Neural progenitor cell (in vitro differentiated cells): ENCODE measurements around the gene RBM44. TPM values are rescaled to one million over a fixed set of nuclear protein-coding genes. Genes with fewer than 3 reads are reported as not detected.

ENCODE experiments used
- DNase-seq: peaks from one replicate; pipeline ENCODE4 v3.0.0-alpha.2; 2016; ENCODE audit warnings: low spot score
- H2AFZ ChIP-seq: fragments of 200-600 bp; sonication (generic); replicated peaks from 2 replicates; pipeline ENCODE4 v1.6.1; 2016; ENCODE audit warnings: antibody characterized with exemption
- H3F3A ChIP-seq: fragments of 200-600 bp; sonication (generic); 2 replicates; pipeline ENCODE4 v1.6.1; 2016; ENCODE audit warnings: antibody characterized with exemption, low read depth
- H3K27ac ChIP-seq: fragments of 200-600 bp; sonication (generic); 2 replicates; pipeline ENCODE4 v1.5.1; 2016; ENCODE audit warnings: mild to moderate bottlenecking
- H3K27me3 ChIP-seq: fragments of 200-600 bp; sonication (generic); 2 replicates; pipeline ENCODE4 v1.6.1; 2016; ENCODE audit warnings: mild to moderate bottlenecking, moderate library complexity
- H3K36me3 ChIP-seq: fragments of 200-600 bp; sonication (generic); 2 replicates; pipeline ENCODE4 v1.5.1; 2016
- H3K4me1 ChIP-seq: fragments of 200-600 bp; sonication (generic); 2 replicates; pipeline ENCODE4 v1.6.1; 2016; ENCODE audit warnings: mixed run types
- H3K4me2 ChIP-seq: fragments of 200-600 bp; sonication (generic); 2 replicates; pipeline ENCODE4 v1.6.1; 2016
- H3K4me3 ChIP-seq: fragments of 200-600 bp; sonication (generic); 2 replicates; pipeline ENCODE4 v1.5.1; 2016
- H3K79me2 ChIP-seq: fragments of 200-600 bp; sonication (generic); 2 replicates; pipeline ENCODE4 v1.6.1; 2016; ENCODE audit warnings: low read depth
- H3K9ac ChIP-seq: fragments of 200-600 bp; sonication (generic); 2 replicates; pipeline ENCODE4 v1.6.1; 2016
- H3K9me3 ChIP-seq: fragments of 200-600 bp; sonication (generic); 2 replicates; pipeline ENCODE4 v1.5.1; 2016; ENCODE audit warnings: low read depth
- H4K20me1 ChIP-seq: fragments of 200-600 bp; sonication (generic); 2 replicates; pipeline ENCODE4 v1.6.1; 2016; ENCODE audit warnings: low read depth
- H3K27ac Mint-ChIP-seq: 3 replicates; pipeline ENCODE4 v1.8.0; 2021; ENCODE audit warnings: mixed read lengths
- H3K27me3 Mint-ChIP-seq: 2 replicates; pipeline ENCODE4 v1.8.0; 2022; ENCODE audit warnings: low read depth, mild to moderate bottlenecking, inconsistent platforms, moderate library complexity, mixed read lengths; ENCODE audit not compliant: insufficient read depth
- H3K36me3 Mint-ChIP-seq: 3 replicates; pipeline ENCODE4 v1.8.0; 2021; ENCODE audit warnings: mixed read lengths
- H3K4me1 Mint-ChIP-seq: 3 replicates; pipeline ENCODE4 v1.8.0; 2021; ENCODE audit warnings: mixed read lengths
- H3K4me3 Mint-ChIP-seq: 3 replicates; pipeline ENCODE4 v1.8.0; 2021; ENCODE audit warnings: mild to moderate bottlenecking, moderate library complexity, mixed read lengths
- H3K9me3 Mint-ChIP-seq: 3 replicates; pipeline ENCODE4 v1.8.0; 2020; ENCODE audit warnings: mixed read lengths
- EZH2 ChIP-seq: fragments of 200-600 bp; sonication (generic); IDR thresholded peaks from 2 replicates; pipeline ENCODE4 v1.6.1; 2017; ENCODE audit warnings: antibody characterized with exemption, mild to moderate bottlenecking, moderate library complexity
- EZH2phosphoT487 ChIP-seq: fragments of 200-600 bp; sonication (generic); IDR thresholded peaks from 2 replicates; pipeline ENCODE4 v1.6.1; 2017; ENCODE audit warnings: antibody characterized with exemption
- total RNA-seq: library from RNA; depleted of rRNA; stranded (reverse); fragments of >200 nt; gene quantifications from 2 replicates; pipeline ENCODE4 v1.2.3, GENCODE V29; 2015; ENCODE audit warnings: low replicate concordance
- TF ChIP-seq, protein P1 (sequence below): fragments of 200-600 bp; sonication (generic); IDR thresholded peaks from 2 replicates; pipeline ENCODE4 v1.5.1; 2017; ENCODE audit warnings: antibody characterized with exemption, mild to moderate bottlenecking

RBM44 gene
- total RNA-seq, 1 donor from 2014 or later = 0.30 TPM

- no peaks in the 10 kb centered on the region for H4K20me1 ChIP-seq
- no peaks in the 10 kb centered on the region for H3K79me2 ChIP-seq
- DNase-seq = no peak
- H3K4me1 ChIP-seq = peaks cover 9% of the 10 kb centered on the region
- H3K4me2 ChIP-seq = no peak overlapping the region
- no peak overlapping the region for H2AFZ ChIP-seq
- H3K4me1 Mint-ChIP-seq = peaks cover 19% of the 10 kb centered on the region
- H3K9me3 ChIP-seq = no peaks in the 10 kb centered on the region
- no peaks in the 10 kb centered on the region for H3K27me3 ChIP-seq
- no peaks in the 10 kb centered on the region for H3K36me3 Mint-ChIP-seq
- peaks cover 4% of the 10 kb centered on the region for H3K27me3 Mint-ChIP-seq
- no peaks in the 10 kb centered on the region for H3K9me3 Mint-ChIP-seq
- no peak overlapping the region for H3K4me3 ChIP-seq
- TF ChIP-seq, protein P1, sequence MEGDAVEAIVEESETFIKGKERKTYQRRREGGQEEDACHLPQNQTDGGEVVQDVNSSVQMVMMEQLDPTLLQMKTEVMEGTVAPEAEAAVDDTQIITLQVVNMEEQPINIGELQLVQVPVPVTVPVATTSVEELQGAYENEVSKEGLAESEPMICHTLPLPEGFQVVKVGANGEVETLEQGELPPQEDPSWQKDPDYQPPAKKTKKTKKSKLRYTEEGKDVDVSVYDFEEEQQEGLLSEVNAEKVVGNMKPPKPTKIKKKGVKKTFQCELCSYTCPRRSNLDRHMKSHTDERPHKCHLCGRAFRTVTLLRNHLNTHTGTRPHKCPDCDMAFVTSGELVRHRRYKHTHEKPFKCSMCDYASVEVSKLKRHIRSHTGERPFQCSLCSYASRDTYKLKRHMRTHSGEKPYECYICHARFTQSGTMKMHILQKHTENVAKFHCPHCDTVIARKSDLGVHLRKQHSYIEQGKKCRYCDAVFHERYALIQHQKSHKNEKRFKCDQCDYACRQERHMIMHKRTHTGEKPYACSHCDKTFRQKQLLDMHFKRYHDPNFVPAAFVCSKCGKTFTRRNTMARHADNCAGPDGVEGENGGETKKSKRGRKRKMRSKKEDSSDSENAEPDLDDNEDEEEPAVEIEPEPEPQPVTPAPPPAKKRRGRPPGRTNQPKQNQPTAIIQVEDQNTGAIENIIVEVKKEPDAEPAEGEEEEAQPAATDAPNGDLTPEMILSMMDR = no peak
- TF ChIP-seq EZH2 = no peak
- no peak for TF ChIP-seq EZH2phosphoT487
- H3F3A ChIP-seq = no peaks in the 10 kb centered on the region
- H3K27ac ChIP-seq = no peak overlapping the region
- H3K9ac ChIP-seq = no peak overlapping the region
- no peak overlapping the region for H3K4me3 Mint-ChIP-seq
- no peaks in the 10 kb centered on the region for H3K36me3 ChIP-seq
- no peak overlapping the region for H3K27ac Mint-ChIP-seq
Measured at GRCh38 chr2:237876532-237876931, 78.0 kb downstream of the RBM44 start.

- H3K4me1 Mint-ChIP-seq = peaks cover 17% of the 10 kb centered on the region
- Histone ChIP-seq H3K27ac (no peak overlapping the region), H3K4me3 (no peak overlapping the region), H3K79me2 (no peaks in the 10 kb centered on the region), H3K36me3 (no peaks in the 10 kb centered on the region), H3F3A (no peaks in the 10 kb centered on the region), H3K4me1 (peaks cover 9% of the 10 kb centered on the region), H3K9me3 (no peaks in the 10 kb centered on the region), H3K9ac (no peak overlapping the region), H4K20me1 (no peaks in the 10 kb centered on the region), H3K27me3 (no peaks in the 10 kb centered on the region), H3K4me2 (no peak overlapping the region), H2AFZ (no peak overlapping the region)
- H3K36me3 Mint-ChIP-seq = no peaks in the 10 kb centered on the region
- H3K27ac Mint-ChIP-seq = no peak overlapping the region
- TF ChIP-seq EZH2 (no peak), EZH2phosphoT487 (no peak)
- TF ChIP-seq, protein P1 = no peak
- H3K4me3 Mint-ChIP-seq = no peak overlapping the region
- peaks cover 4% of the 10 kb centered on the region for H3K27me3 Mint-ChIP-seq
- DNase-seq = no peak
- no peaks in the 10 kb centered on the region for H3K9me3 Mint-ChIP-seq
Measured at GRCh38 chr2:237876951-237877491, 78.4 kb downstream of the RBM44 start.

DNA sequence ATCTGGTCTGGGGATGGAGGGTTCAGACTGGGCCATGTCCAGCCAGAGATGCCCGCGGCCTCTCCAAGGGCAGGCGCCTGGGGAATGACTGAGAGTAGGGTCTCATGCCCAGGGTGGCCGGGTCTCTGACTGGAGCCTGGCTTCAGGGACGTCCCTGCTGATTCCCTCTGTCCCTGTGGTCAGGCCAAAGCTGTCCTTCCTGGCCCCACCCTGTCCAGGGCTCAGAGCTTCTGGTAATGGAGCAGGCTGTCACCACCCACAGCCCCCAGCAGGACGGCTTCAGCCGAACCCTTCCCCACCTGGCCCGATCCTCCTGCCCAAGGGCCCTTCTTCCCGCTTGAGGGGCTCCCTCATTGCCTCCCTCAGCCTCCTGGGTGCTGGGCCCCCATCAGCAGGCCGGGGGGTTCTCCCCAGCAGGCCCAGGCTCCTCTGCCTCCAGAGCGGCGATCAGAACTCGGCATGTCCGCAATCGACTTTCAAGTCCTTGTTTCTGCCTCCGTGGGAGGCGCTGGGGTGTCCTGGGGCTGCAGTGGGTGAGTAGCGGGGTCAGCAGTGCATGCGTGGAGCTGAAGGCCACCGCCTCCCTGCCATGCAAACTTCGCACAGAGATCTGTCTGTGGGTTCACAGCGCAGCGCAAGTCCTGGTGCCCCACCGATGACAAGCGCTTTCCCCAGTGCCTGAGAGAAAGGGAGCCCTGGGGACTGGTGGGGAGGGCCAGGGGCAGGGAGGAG is 79.2 kb downstream of the RBM44 start:
- TF ChIP-seq, protein P1 = no peak
- no peak for DNase-seq

More for the DNA sequence above, 79.2 kb downstream of the RBM44 start:
- Histone ChIP-seq H3K27me3 (no peaks in the 10 kb centered on the region), H3K4me3 (no peak overlapping the region), H3K4me1 (peaks cover 9% of the 10 kb centered on the region), H3K9me3 (no peaks in the 10 kb centered on the region), H3K27ac (no peak overlapping the region), H4K20me1 (no peaks in the 10 kb centered on the region), H3K79me2 (no peaks in the 10 kb centered on the region), H3K36me3 (no peaks in the 10 kb centered on the region), H3F3A (no peaks in the 10 kb centered on the region), H3K4me2 (no peak overlapping the region), H3K9ac (no peak overlapping the region), H2AFZ (no peak overlapping the region)
- Mint-ChIP-seq H3K4me1 (peaks cover 17% of the 10 kb centered on the region), H3K9me3 (no peaks in the 10 kb centered on the region), H3K4me3 (no peak overlapping the region), H3K27me3 (peaks cover 4% of the 10 kb centered on the region), H3K36me3 (no peaks in the 10 kb centered on the region), H3K27ac (no peak overlapping the region)
